Measurements from ENCODE around the gene ADGB. TPM values are rescaled to one million over a fixed set of nuclear protein-coding genes. Genes with fewer than 3 reads are reported as not detected.
"Not testable (repeated sequence)": the region's sequence is repeated elsewhere in the genome, so short reads cannot be mapped to it uniquely, and the experiment has no call there.

ADGB gene
- total RNA-seq, 1 donor from 2014 or later: not detected

DNA sequence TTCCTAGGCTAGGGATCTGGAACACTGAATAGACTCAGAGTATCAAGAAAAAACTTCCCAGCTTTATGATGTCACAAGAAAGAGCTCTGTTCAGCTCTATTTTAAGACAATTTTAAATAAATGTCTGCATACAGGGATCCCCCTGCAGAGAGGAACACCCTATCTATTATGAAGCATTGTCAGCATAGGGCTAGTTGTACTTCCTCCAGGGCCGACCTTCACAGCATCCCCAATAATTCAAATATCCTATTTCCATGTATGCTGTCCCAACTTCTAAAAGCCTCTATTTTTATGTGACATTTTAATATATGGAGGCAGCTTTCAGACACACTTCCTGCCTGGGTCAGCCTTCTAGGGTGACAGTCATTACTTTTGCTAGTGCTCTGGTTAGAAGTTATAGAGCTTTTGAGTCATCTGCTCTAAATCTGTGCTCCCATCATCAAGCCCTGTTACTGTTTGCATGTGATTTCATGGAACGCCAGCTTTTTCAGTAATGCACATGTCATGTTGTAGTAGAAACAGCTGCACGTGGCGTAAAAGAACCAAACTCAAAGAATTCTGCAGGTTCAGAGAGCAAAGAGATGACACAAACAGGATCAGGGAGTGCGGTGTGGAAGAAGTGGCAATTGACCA lies 189.2 kb downstream of the ADGB start:
- no peaks in the 10 kb centered on the region for H3K27me3 ChIP-seq
- no peak overlapping the region for H3K27ac ChIP-seq
- intact Hi-C loops (cut with DNase I): no loop called here
- H3K4me3 ChIP-seq: no peak overlapping the region
- no peak for DNase-seq (ENCODE audit: extremely low spot score in 2 of 2)
- H3K36me3 ChIP-seq: no peaks in the 10 kb centered on the region
- H3K4me1 ChIP-seq: no peaks in the 10 kb centered on the region
- TF ChIP-seq POLR2AphosphoS5 (IDR thresholded peaks at IDR 0.05; ENCODE audit: insufficient read depth in 1 of 2, low read depth in 1 of 2): no peak
- TF ChIP-seq CTCF (IDR thresholded peaks at IDR 0.05): no peak
- no peak for TF ChIP-seq POLR2A (IDR thresholded peaks at IDR 0.05)
- H3K9me3 ChIP-seq: no peaks in the 10 kb centered on the region

DNA sequence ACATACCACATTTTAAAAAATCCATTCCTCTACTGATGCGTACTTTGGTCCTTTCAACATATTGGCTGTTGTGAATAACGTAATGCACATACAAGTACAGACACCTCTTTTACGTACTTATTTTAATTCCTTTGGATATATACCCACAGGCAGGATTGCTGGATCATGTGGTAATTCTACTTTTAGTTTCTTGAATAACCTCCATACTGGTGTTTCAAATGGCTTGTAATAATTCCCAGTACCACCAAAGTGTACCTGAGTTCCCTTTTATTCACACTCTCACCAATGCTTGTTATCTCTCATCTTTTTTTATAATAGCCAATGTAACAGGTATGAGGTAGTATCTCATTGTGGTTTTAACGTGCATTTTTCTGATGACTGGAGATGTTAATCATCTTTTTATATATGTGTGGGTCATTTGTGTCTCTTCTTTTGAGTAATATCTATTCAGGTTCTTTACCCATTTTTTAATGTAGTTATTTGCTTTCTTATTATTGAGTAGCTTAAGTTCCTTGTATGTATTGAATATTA lies 191.9 kb downstream of the ADGB start:
- TF ChIP-seq POLR2AphosphoS5 (IDR thresholded peaks at IDR 0.05; ENCODE audit: insufficient read depth in 1 of 2, low read depth in 1 of 2) (no peak), CTCF (IDR thresholded peaks at IDR 0.05) (no peak), POLR2A (IDR thresholded peaks at IDR 0.05) (no peak)

DNA sequence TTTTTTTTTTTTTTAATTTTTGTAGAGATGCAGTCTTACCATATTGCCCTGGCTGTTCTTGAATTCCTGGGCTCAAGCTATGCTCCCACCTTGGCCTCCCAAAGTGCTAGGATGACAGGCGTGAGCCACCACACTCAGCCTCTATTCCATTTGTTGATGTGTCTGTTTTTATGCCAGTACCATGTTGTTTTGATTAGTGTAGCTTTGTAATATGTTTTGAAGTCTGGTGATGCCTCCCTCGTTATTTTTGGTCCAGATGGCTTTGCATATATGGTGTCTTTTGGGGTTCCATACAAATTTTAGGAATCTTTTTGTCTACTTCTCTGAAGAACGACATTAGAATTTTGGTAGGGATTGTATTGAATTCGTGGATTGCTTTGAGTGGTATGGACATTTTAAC lies 193.2 kb downstream of the ADGB start:
- intact Hi-C loops (cut with DNase I): no loop called here
- Histone ChIP-seq H3K9me3 (no peaks in the 10 kb centered on the region), H3K4me3 (no peak overlapping the region), H3K27ac (no peak overlapping the region), H3K27me3 (no peaks in the 10 kb centered on the region), H3K4me1 (no peaks in the 10 kb centered on the region), H3K36me3 (no peaks in the 10 kb centered on the region)
- TF ChIP-seq CTCF (IDR thresholded peaks at IDR 0.05) (no peak), POLR2A (IDR thresholded peaks at IDR 0.05) (no peak), POLR2AphosphoS5 (IDR thresholded peaks at IDR 0.05; ENCODE audit: insufficient read depth in 1 of 2, low read depth in 1 of 2) (no peak)
- no peak for DNase-seq (ENCODE audit: extremely low spot score in 2 of 2)

More for the DNA sequence above, 191.9 kb downstream of the ADGB start:
- Histone ChIP-seq H3K27ac (no peak overlapping the region), H3K27me3 (no peaks in the 10 kb centered on the region), H3K36me3 (no peaks in the 10 kb centered on the region), H3K9me3 (no peaks in the 10 kb centered on the region), H3K4me1 (no peaks in the 10 kb centered on the region), H3K4me3 (no peak overlapping the region)
- DNase-seq (ENCODE audit: extremely low spot score in 2 of 2): no peak
- intact Hi-C loops (cut with DNase I): no loop called here

DNA sequence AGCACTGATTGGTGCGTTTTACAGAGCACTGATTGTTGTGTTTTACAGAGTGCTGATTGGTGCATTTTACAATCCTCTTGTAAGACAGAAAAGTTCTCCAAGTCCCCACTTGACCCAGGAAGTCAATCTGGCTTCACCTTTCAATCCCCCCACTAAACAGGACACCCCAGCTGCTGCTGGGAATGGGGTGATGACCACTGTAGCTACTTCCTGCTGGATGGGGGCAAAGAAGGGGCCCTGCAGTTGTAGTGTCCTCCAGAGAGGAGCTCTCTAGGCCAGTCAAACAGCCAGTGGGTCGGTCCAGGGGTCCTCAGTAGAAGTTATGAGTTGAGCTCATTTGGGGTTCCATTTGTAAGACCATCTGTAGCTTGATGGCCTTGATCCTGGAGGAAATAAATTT lies 194.4 kb downstream of the ADGB start:
- H3K36me3 ChIP-seq; H3K27ac ChIP-seq; H3K4me1 ChIP-seq; DNase-seq (ENCODE audit: extremely low spot score in 2 of 2); intact Hi-C loops (cut with DNase I); H3K9me3 ChIP-seq; H3K27me3 ChIP-seq; H3K4me3 ChIP-seq: not testable (repeated sequence)

GRCh38 chr6:146795479-146796133 lies 196.8 kb downstream of the ADGB start:
- Histone ChIP-seq H3K36me3 (no peaks in the 10 kb centered on the region), H3K27ac (no peak overlapping the region), H3K4me1 (no peaks in the 10 kb centered on the region), H3K4me3 (no peak overlapping the region), H3K27me3 (no peaks in the 10 kb centered on the region), H3K9me3 (no peaks in the 10 kb centered on the region)
- no peak for TF ChIP-seq POLR2A (IDR thresholded peaks at IDR 0.05)
- TF ChIP-seq POLR2AphosphoS5 (IDR thresholded peaks at IDR 0.05; ENCODE audit: insufficient read depth in 1 of 2, low read depth in 1 of 2): no peak
- TF ChIP-seq CTCF (IDR thresholded peaks at IDR 0.05): no peak
- intact Hi-C loops (cut with DNase I): no loop called here
- DNase-seq (ENCODE audit: extremely low spot score in 2 of 2): no peak

DNA sequence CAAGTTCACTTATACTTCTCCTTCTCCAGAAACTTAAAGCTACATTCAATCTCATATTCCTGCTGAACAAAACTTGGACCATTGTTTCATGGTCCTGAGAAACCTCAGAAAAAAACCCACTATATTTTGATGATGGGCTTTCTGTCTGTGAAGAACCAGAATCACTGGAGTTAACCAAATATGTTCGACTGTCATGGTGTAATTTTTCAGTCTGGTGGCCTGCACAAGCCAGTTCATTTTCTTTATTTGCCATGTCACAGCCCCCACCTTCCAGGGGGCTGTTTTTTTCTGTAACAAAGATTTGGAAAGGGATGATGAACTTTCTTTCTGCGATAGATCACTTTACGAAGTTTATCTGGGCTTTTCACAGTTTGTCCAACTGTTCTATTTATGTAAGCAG lies 204.4 kb downstream of the ADGB start:
- H3K27me3 ChIP-seq; H3K4me1 ChIP-seq; intact Hi-C loops (cut with DNase I); H3K9me3 ChIP-seq; H3K4me3 ChIP-seq; H3K27ac ChIP-seq; H3K36me3 ChIP-seq; DNase-seq (ENCODE audit: extremely low spot score in 2 of 2): not testable (repeated sequence)
